ENCODE measurements around the gene WNT4.

DNA sequence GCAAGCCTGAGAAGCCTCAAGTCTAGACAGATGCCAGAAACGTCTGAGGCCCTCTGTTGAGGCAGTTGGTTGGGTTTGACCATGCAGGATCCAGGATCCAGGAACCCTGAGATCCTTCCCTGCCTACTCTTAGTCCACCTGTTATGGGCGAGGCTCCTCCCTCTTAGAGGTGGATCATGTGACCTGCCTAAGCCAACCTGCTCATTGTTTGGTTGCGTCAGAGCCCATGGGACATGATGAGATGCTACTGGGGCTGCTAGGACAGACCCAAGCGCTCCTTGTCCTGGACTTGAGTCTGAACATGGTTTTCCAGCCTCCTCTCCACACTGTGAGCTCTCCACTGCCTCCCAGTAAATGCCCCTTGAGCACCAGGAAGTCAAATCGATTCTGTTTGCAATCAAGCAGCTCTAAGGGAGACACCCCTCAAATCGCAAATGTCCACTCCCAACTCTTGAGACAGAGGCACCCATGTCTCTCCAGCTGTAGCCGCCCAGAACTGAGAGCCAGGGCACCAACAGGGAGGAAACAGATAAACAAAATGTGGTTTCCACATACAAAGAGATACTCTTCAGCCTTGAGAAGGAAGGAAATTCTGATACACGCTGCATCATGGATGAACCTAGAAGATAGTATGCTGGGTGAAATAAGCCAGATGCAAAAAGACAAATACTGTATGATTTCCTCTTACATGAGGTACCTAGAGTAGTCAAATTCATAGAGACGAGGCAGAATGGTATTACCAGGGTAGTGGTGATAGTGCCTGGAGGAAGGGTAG, 31.7 kb upstream of the WNT4 start:
- TF ChIP-seq, protein P1, sequence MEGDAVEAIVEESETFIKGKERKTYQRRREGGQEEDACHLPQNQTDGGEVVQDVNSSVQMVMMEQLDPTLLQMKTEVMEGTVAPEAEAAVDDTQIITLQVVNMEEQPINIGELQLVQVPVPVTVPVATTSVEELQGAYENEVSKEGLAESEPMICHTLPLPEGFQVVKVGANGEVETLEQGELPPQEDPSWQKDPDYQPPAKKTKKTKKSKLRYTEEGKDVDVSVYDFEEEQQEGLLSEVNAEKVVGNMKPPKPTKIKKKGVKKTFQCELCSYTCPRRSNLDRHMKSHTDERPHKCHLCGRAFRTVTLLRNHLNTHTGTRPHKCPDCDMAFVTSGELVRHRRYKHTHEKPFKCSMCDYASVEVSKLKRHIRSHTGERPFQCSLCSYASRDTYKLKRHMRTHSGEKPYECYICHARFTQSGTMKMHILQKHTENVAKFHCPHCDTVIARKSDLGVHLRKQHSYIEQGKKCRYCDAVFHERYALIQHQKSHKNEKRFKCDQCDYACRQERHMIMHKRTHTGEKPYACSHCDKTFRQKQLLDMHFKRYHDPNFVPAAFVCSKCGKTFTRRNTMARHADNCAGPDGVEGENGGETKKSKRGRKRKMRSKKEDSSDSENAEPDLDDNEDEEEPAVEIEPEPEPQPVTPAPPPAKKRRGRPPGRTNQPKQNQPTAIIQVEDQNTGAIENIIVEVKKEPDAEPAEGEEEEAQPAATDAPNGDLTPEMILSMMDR (IDR thresholded peaks at IDR 0.05) = no peak
- no peak for TF ChIP-seq POLR2A (IDR thresholded peaks at IDR 0.05; ENCODE audit: low read depth)
- TF ChIP-seq POLR2AphosphoS5 (IDR thresholded peaks at IDR 0.05) = no peak

Measured in esophagus muscularis mucosa (tissue), 3 donors.